Keratinocyte (primary cell): ENCODE measurements around the gene AHNAK. TPM values are rescaled to one million over a fixed set of nuclear protein-coding genes. Genes with fewer than 3 reads are reported as not detected.

Experiments
- DNase-seq: peaks from one replicate; pipeline ENCODE4 v3.0.0-alpha.2; 2011; ENCODE audit warnings: low read depth, missing footprints, low spot score
- FAIRE-seq: peaks from 2 replicates; lab custom pipeline; 2011; peaks lifted over from hg19 to GRCh38; lab: Jason Lieb, UNC
- H2AFZ ChIP-seq: 2 replicates; pipeline ENCODE4 v1.6.0; 2012; ENCODE audit warnings: low read length, control low read depth, inconsistent platforms; ENCODE audit not compliant: control insufficient read depth
- H3K27ac ChIP-seq: 2 replicates; pipeline ENCODE4 v1.5.1; 2011; ENCODE audit warnings: low read length; ENCODE audit not compliant: control insufficient read depth, insufficient read depth
- H3K27me3 ChIP-seq: 3 replicates; pipeline ENCODE4 v1.6.0; 2011; ENCODE audit warnings: low read length; ENCODE audit not compliant: control insufficient read depth, insufficient read depth; ENCODE audit errors: extremely low read depth
- H3K36me3 ChIP-seq, 2 experiments: 2 replicates in 1 of 2; 3 replicates in 1 of 2; pipeline ENCODE4 v1.5.1; 2011; ENCODE audit warnings: low read length in 2 of 2, mild to moderate bottlenecking in 1 of 2; ENCODE audit not compliant: control insufficient read depth in 2 of 2, insufficient read depth in 2 of 2; ENCODE audit errors: extremely low read depth in 1 of 2
- H3K4me1 ChIP-seq: 3 replicates; pipeline ENCODE4 v1.5.1; 2011; ENCODE audit warnings: low read length; ENCODE audit not compliant: control insufficient read depth, insufficient read depth; ENCODE audit errors: extremely low read depth
- H3K4me2 ChIP-seq: 3 replicates; pipeline ENCODE4 v1.6.0; 2011; ENCODE audit warnings: low read depth, low read length; ENCODE audit not compliant: control insufficient read depth, insufficient read depth; ENCODE audit errors: extremely low read depth
- H3K4me3 ChIP-seq, 3 experiments: fragments of 200-600 bp in 1 of 3; sonication (generic) in 1 of 3; 2 replicates in 2 of 3; 3 replicates in 1 of 3; pipeline ENCODE4 v1.5.1; 2011 to 2016; ENCODE audit warnings: low read length in 3 of 3, mild to moderate bottlenecking in 3 of 3, control low read depth in 2 of 3, inconsistent platforms in 1 of 3, low read depth in 1 of 3, mixed read lengths in 1 of 3, mixed run types in 1 of 3, moderate library complexity in 1 of 3; ENCODE audit not compliant: control insufficient read depth in 2 of 3, insufficient read depth in 2 of 3; ENCODE audit errors: extremely low read depth in 1 of 3
- H3K79me2 ChIP-seq: 2 replicates; pipeline ENCODE4 v1.6.0; 2012; ENCODE audit warnings: low read length; ENCODE audit not compliant: control insufficient read depth, insufficient read depth
- H3K9ac ChIP-seq: 3 replicates; pipeline ENCODE4 v1.6.0; 2011; ENCODE audit warnings: low read length; ENCODE audit not compliant: control insufficient read depth, insufficient read depth; ENCODE audit errors: extremely low read depth
- H3K9me1 ChIP-seq: 3 replicates; pipeline ENCODE4 v1.6.0; 2011; ENCODE audit warnings: low read length; ENCODE audit not compliant: control insufficient read depth, insufficient read depth; ENCODE audit errors: extremely low read depth
- H3K9me3 ChIP-seq: 2 replicates; pipeline ENCODE4 v1.5.1; 2012; ENCODE audit warnings: low read depth, low read length; ENCODE audit not compliant: control insufficient read depth
- H4K20me1 ChIP-seq: 3 replicates; pipeline ENCODE4 v1.6.0; 2011; ENCODE audit warnings: low read length; ENCODE audit not compliant: control insufficient read depth, insufficient read depth; ENCODE audit errors: extremely low read depth
- EZH2 ChIP-seq: IDR thresholded peaks from one replicate; pipeline ENCODE4 v1.6.1; 2012; ENCODE audit warnings: inconsistent platforms, mild to moderate bottlenecking, low read length, moderate library complexity
- dilution Hi-C: fragments of 300-500 bp; cut with MboI; formaldehyde crosslinking; loops from one replicate; pipeline ENCODE4 v1.7.0; 2020; ENCODE audit warnings: low sequenced_read_pairs; ENCODE audit not compliant: extremely low pct_ligation_motif_present
- polyA plus RNA-seq, 5 experiments: library from polyadenylated mRNA; depleted of rRNA in 3 of 5; stranded (reverse) in 3 of 5; stranded (forward) in 1 of 5; unstranded in 1 of 5; fragments of >200 nt; gene quantifications; 1 replicate in 1 of 5; 2 replicates in 3 of 5; 3 replicates in 1 of 5; pipeline versions ENCODE4 v1.2.1 to v1.2.3, GENCODE V29; 2011 to 2012; ENCODE audit warnings: missing spikeins in 2 of 5, low read depth in 1 of 5, low replicate concordance in 1 of 5
- TF ChIP-seq, protein P1 (sequence below), 3 experiments: IDR thresholded peaks in 1 of 3; conservative IDR thresholded peaks in 1 of 3; optimal IDR thresholded peaks in 1 of 3; 2 replicates in 2 of 3; 3 replicates in 1 of 3; pipeline versions ENCODE3 to v1.5.1; 2011; ENCODE audit warnings: low read length in 3 of 3, mild to moderate bottlenecking in 3 of 3, moderate library complexity in 2 of 3, control low read depth in 1 of 3, inconsistent platforms in 1 of 3; ENCODE audit not compliant: insufficient read depth in 2 of 3; ENCODE audit errors: extremely low read depth in 1 of 3

The AHNAK gene
- polyA plus RNA-seq, 1 donor (not counting 4 experiments of a cell fraction or from before 2014, with no cell fraction given), result 220 TPM

DNA sequence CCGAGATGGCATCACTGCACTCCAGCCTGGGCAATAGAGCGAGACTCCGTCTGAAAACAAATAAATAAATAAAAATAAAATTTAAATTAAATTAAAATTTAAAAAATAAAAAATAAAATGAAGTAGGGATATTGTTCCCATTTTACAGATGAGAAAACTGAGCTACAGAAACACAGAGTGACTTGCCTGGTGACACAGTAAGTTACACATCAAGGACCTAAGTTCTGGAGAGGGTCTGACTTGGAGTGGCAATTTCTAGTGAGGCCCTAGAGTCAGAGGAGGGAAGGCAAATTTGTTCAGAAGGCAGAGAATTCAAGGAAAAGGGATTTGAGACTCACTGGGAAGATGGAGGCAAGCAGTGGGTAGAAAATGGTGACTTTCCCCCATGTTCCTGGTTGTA lies 125.7 kb downstream of the AHNAK start:
- H2AFZ ChIP-seq, result no peak overlapping the region
- no peaks in the 10 kb centered on the region for H3K36me3 ChIP-seq
- no peak for TF ChIP-seq EZH2
- TF ChIP-seq, protein P1, sequence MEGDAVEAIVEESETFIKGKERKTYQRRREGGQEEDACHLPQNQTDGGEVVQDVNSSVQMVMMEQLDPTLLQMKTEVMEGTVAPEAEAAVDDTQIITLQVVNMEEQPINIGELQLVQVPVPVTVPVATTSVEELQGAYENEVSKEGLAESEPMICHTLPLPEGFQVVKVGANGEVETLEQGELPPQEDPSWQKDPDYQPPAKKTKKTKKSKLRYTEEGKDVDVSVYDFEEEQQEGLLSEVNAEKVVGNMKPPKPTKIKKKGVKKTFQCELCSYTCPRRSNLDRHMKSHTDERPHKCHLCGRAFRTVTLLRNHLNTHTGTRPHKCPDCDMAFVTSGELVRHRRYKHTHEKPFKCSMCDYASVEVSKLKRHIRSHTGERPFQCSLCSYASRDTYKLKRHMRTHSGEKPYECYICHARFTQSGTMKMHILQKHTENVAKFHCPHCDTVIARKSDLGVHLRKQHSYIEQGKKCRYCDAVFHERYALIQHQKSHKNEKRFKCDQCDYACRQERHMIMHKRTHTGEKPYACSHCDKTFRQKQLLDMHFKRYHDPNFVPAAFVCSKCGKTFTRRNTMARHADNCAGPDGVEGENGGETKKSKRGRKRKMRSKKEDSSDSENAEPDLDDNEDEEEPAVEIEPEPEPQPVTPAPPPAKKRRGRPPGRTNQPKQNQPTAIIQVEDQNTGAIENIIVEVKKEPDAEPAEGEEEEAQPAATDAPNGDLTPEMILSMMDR (optimal IDR thresholded peaks at IDR 0.05 in 1 of 3, IDR thresholded peaks at IDR 0.05 in 1 of 3, conservative IDR thresholded peaks at IDR 0.05 in 1 of 3; ENCODE audit: extremely low read depth in 1 of 3, insufficient read depth in 2 of 3, low read length in 3 of 3), result no peak
- FAIRE-seq, result no peak
- no peaks in the 10 kb centered on the region for H4K20me1 ChIP-seq
- H3K4me3 ChIP-seq, result no peak overlapping the region
- dilution Hi-C loops, result no loop called here
- H3K9ac ChIP-seq, result no peak overlapping the region
- H3K27me3 ChIP-seq, result peaks cover 9% of the 10 kb centered on the region
- no peak overlapping the region for H3K27ac ChIP-seq
- H3K79me2 ChIP-seq, result no peaks in the 10 kb centered on the region
- H3K4me1 ChIP-seq, result no peaks in the 10 kb centered on the region
- no peaks in the 10 kb centered on the region for H3K9me3 ChIP-seq
- H3K4me2 ChIP-seq, result no peak overlapping the region
- no peak for DNase-seq
- H3K9me1 ChIP-seq, result no peaks in the 10 kb centered on the region

DNA sequence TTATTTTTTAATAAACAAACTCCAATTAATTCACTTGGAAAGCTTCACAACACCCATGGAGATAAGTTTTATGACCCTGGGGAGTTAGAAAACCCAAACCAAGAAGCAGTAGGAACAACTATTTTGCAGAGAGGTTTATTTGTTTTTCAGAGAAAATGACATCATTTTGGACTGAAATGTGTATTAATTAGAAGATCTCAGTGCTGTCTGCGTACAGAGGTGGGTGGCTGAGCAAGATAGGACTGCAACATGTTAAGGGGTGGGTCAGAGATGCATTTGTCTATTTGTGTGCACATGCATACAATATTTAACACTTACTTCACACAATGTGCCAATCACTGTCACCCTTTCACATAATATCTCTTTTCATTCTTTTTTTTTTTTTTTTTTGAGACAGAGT lies 126.7 kb downstream of the AHNAK start:
- Histone ChIP-seq H3K9me3 (no peaks in the 10 kb centered on the region), H4K20me1 (no peaks in the 10 kb centered on the region), H3K4me3 (no peak overlapping the region), H3K27ac (no peak overlapping the region), H2AFZ (no peak overlapping the region), H3K79me2 (no peaks in the 10 kb centered on the region), H3K9me1 (no peaks in the 10 kb centered on the region), H3K36me3 (no peaks in the 10 kb centered on the region), H3K4me2 (no peak overlapping the region), H3K27me3 (peaks cover 9% of the 10 kb centered on the region), H3K4me1 (no peaks in the 10 kb centered on the region), H3K9ac (no peak overlapping the region)
- FAIRE-seq (no peak), DNase-seq (no peak)
- TF ChIP-seq, protein P1 (optimal IDR thresholded peaks at IDR 0.05 in 1 of 3, IDR thresholded peaks at IDR 0.05 in 1 of 3, conservative IDR thresholded peaks at IDR 0.05 in 1 of 3; ENCODE audit: extremely low read depth in 1 of 3, insufficient read depth in 2 of 3, low read length in 3 of 3), result no peak
- TF ChIP-seq EZH2, result no peak
- dilution Hi-C loops, result no loop called here
